Hepatocyte (in vitro differentiated cells): ENCODE data around the gene LARP4B. TPM values are rescaled to one million over a fixed set of nuclear protein-coding genes. Genes with fewer than 3 reads are reported as not detected.

Experiments used
- DNase-seq: peaks from one replicate; pipeline ENCODE4 v3.0.0-alpha.2; 2016; ENCODE audit warnings: low spot score
- H2AFZ ChIP-seq: fragments of 200-600 bp; sonication (generic); 2 replicates; pipeline ENCODE4 v1.6.0; 2016; ENCODE audit warnings: antibody characterized with exemption, mild to moderate bottlenecking
- H3K27ac ChIP-seq: fragments of 200-600 bp; sonication (generic); 2 replicates; pipeline ENCODE4 v1.5.1; 2016; ENCODE audit warnings: mild to moderate bottlenecking
- H3K27me3 ChIP-seq: fragments of 200-600 bp; sonication (generic); 2 replicates; pipeline ENCODE4 v1.6.1; 2016
- H3K36me3 ChIP-seq: fragments of 200-600 bp; sonication (generic); replicated peaks from 2 replicates; pipeline ENCODE4 v1.5.1; 2016; ENCODE audit warnings: low read depth; ENCODE audit not compliant: insufficient read depth
- H3K4me1 ChIP-seq: fragments of 200-600 bp; sonication (generic); 2 replicates; pipeline ENCODE4 v1.5.1; 2016; ENCODE audit warnings: mild to moderate bottlenecking, moderate library complexity; ENCODE audit not compliant: insufficient read depth
- H3K4me2 ChIP-seq: fragments of 200-600 bp; sonication (generic); 2 replicates; pipeline ENCODE4 v1.6.0; 2016
- H3K4me3 ChIP-seq: fragments of 200-600 bp; sonication (generic); 2 replicates; pipeline ENCODE4 v1.5.1; 2016; ENCODE audit warnings: mild to moderate bottlenecking
- H3K79me2 ChIP-seq: fragments of 200-600 bp; sonication (generic); 2 replicates; pipeline ENCODE4 v1.6.0; 2017; ENCODE audit warnings: mild to moderate bottlenecking
- H3K9me2 ChIP-seq: fragments of 200-600 bp; sonication (generic); replicated peaks from 2 replicates; pipeline ENCODE4 v1.6.0; 2017; ENCODE audit warnings: mild to moderate bottlenecking; ENCODE audit not compliant: insufficient read depth
- H3K9me3 ChIP-seq: fragments of 200-600 bp; sonication (generic); 2 replicates; pipeline ENCODE4 v1.5.1; 2016; ENCODE audit warnings: low read depth, mild to moderate bottlenecking
- H4K20me1 ChIP-seq: fragments of 200-600 bp; sonication (generic); 2 replicates; pipeline ENCODE4 v1.6.0; 2016; ENCODE audit warnings: mild to moderate bottlenecking; ENCODE audit not compliant: insufficient read depth, poor library complexity, severe bottlenecking
- EZH2 ChIP-seq: fragments of 200-600 bp; sonication (generic); IDR thresholded peaks from 2 replicates; pipeline ENCODE4 v1.6.1; 2016; ENCODE audit warnings: antibody characterized with exemption, mild to moderate bottlenecking, borderline replicate concordance
- EZH2phosphoT487 ChIP-seq: fragments of 200-600 bp; sonication (generic); IDR thresholded peaks from one replicate; pipeline ENCODE4 v1.6.1; 2018; ENCODE audit warnings: antibody characterized with exemption, mild to moderate bottlenecking, low read depth, moderate library complexity; ENCODE audit not compliant: unreplicated experiment, severe bottlenecking
- WGBS: methylation state at CpG from one replicate; pipeline ENCODE4 v1.1.6; 2016; ENCODE audit warnings: low lambda C conversion rate; ENCODE audit errors: missing lambda C conversion rate; 5-methylcytosine and 5-hydroxymethylcytosine counted together
- polyA plus RNA-seq: library from polyadenylated mRNA; unstranded; fragments of >200 nt; fragmentation: Nextera tagmentation; extraction: Ambion mirVana; gene quantifications from 2 replicates; pipeline ENCODE4 v1.2.1, GENCODE V29; 2016
- total RNA-seq: library from RNA; depleted of rRNA; stranded (reverse); fragments of >200 nt; gene quantifications from 2 replicates; pipeline ENCODE4 v1.2.3, GENCODE V29; 2014
- TF ChIP-seq, protein P1 (sequence below): fragments of 200-600 bp; sonication (generic); IDR thresholded peaks from 2 replicates; pipeline ENCODE4 v1.5.1; 2016; ENCODE audit warnings: antibody characterized with exemption, mild to moderate bottlenecking; ENCODE audit not compliant: poor library complexity

The LARP4B gene
- total and polyA plus RNA-seq, 2 experiments from 2014 or later = 28.4 to 43.4 TPM

GRCh38 chr10:792083-792791 lies 139.3 kb downstream of the LARP4B start:
- no peaks in the 10 kb centered on the region for H4K20me1 ChIP-seq
- no peaks in the 10 kb centered on the region for H3K9me3 ChIP-seq
- H3K9me2 ChIP-seq = no peaks in the 10 kb centered on the region
- TF ChIP-seq EZH2 = no peak
- TF ChIP-seq, protein P1, sequence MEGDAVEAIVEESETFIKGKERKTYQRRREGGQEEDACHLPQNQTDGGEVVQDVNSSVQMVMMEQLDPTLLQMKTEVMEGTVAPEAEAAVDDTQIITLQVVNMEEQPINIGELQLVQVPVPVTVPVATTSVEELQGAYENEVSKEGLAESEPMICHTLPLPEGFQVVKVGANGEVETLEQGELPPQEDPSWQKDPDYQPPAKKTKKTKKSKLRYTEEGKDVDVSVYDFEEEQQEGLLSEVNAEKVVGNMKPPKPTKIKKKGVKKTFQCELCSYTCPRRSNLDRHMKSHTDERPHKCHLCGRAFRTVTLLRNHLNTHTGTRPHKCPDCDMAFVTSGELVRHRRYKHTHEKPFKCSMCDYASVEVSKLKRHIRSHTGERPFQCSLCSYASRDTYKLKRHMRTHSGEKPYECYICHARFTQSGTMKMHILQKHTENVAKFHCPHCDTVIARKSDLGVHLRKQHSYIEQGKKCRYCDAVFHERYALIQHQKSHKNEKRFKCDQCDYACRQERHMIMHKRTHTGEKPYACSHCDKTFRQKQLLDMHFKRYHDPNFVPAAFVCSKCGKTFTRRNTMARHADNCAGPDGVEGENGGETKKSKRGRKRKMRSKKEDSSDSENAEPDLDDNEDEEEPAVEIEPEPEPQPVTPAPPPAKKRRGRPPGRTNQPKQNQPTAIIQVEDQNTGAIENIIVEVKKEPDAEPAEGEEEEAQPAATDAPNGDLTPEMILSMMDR = no peak
- TF ChIP-seq EZH2phosphoT487 = no peak
- H3K4me2 ChIP-seq = no peak overlapping the region
- DNase-seq = no peak
- H2AFZ ChIP-seq = no peak overlapping the region
- H3K27me3 ChIP-seq = no peaks in the 10 kb centered on the region
- no peaks in the 10 kb centered on the region for H3K79me2 ChIP-seq
- 97% methylated on average over 16 of the region's 16 CpGs for WGBS
- no peak overlapping the region for H3K27ac ChIP-seq
- no peak overlapping the region for H3K4me3 ChIP-seq
- no peaks in the 10 kb centered on the region for H3K36me3 ChIP-seq
- H3K4me1 ChIP-seq = no peaks in the 10 kb centered on the region

DNA sequence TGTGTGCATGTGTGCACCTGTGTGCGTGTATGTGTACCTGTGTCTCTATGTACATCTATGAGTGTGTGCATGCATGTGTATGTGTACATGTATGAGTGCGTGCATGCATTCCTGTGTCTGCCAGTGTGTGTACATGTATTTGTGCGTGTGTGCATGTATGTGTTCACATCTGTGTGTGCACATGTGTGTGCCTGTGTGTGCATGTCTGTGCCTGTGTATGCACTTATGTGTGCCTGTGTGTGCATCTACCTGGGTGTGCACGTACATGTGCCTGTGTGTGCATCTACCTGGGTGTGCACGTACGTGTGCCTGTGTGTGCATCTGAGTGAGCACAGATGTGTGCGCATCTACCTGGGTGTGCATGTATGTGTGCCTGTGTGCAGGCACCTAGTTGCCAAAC lies 139.9 kb downstream of the LARP4B start:
- Histone ChIP-seq H4K20me1 (no peaks in the 10 kb centered on the region), H3K9me2 (no peaks in the 10 kb centered on the region)
- WGBS = 98% methylated on average over 6 of the region's 7 CpGs

GRCh38 chr10:790821-791551 lies 140.5 kb downstream of the LARP4B start:
- Histone ChIP-seq H4K20me1 (no peaks in the 10 kb centered on the region), H3K4me2 (no peak overlapping the region), H3K79me2 (no peaks in the 10 kb centered on the region), H3K4me1 (no peaks in the 10 kb centered on the region), H3K36me3 (no peaks in the 10 kb centered on the region), H3K27me3 (no peaks in the 10 kb centered on the region), H3K27ac (no peak overlapping the region), H3K9me2 (no peaks in the 10 kb centered on the region), H3K9me3 (no peaks in the 10 kb centered on the region), H3K4me3 (no peak overlapping the region), H2AFZ (no peak overlapping the region)
- 91% methylated on average over 22 of the region's 25 CpGs for WGBS
- no peak for DNase-seq
- TF ChIP-seq EZH2phosphoT487 (no peak), EZH2 (no peak)
- TF ChIP-seq, protein P1 = no peak

More for the DNA sequence above, 139.9 kb downstream of the LARP4B start:
- Histone ChIP-seq H3K4me1 (no peaks in the 10 kb centered on the region), H3K9me3 (no peaks in the 10 kb centered on the region), H3K79me2 (no peaks in the 10 kb centered on the region), H3K4me3 (no peak overlapping the region), H3K27me3 (no peaks in the 10 kb centered on the region), H3K27ac (no peak overlapping the region), H3K36me3 (no peaks in the 10 kb centered on the region), H2AFZ (no peak overlapping the region), H3K4me2 (no peak overlapping the region)
- DNase-seq = no peak
- TF ChIP-seq EZH2 (no peak), EZH2phosphoT487 (no peak)
- TF ChIP-seq, protein P1 = no peak
